ENCODE data around the gene RAB3GAP2.
"Not testable (repeated sequence)": the region's sequence is repeated elsewhere in the genome, so short reads cannot be mapped to it uniquely, and the experiment has no call there.

The RAB3GAP2 gene, protein sequence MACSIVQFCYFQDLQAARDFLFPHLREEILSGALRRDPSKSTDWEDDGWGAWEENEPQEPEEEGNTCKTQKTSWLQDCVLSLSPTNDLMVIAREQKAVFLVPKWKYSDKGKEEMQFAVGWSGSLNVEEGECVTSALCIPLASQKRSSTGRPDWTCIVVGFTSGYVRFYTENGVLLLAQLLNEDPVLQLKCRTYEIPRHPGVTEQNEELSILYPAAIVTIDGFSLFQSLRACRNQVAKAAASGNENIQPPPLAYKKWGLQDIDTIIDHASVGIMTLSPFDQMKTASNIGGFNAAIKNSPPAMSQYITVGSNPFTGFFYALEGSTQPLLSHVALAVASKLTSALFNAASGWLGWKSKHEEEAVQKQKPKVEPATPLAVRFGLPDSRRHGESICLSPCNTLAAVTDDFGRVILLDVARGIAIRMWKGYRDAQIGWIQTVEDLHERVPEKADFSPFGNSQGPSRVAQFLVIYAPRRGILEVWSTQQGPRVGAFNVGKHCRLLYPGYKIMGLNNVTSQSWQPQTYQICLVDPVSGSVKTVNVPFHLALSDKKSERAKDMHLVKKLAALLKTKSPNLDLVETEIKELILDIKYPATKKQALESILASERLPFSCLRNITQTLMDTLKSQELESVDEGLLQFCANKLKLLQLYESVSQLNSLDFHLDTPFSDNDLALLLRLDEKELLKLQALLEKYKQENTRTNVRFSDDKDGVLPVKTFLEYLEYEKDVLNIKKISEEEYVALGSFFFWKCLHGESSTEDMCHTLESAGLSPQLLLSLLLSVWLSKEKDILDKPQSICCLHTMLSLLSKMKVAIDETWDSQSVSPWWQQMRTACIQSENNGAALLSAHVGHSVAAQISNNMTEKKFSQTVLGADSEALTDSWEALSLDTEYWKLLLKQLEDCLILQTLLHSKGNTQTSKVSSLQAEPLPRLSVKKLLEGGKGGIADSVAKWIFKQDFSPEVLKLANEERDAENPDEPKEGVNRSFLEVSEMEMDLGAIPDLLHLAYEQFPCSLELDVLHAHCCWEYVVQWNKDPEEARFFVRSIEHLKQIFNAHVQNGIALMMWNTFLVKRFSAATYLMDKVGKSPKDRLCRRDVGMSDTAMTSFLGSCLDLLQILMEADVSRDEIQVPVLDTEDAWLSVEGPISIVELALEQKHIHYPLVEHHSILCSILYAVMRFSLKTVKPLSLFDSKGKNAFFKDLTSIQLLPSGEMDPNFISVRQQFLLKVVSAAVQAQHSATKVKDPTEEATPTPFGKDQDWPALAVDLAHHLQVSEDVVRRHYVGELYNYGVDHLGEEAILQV (N-terminal part only)

GRCh38 chr1:220272047-220272840 lies at the start of gene RAB3GAP2:
RAB3GAP2 (minus strand) TSS chr1:220272453; CDS start chr1:220272337, 116 bp downstream.
- peak; percentile 94 for DNase-seq

- no peak for DNase-seq
Observed at GRCh38 chr1:220321758-220322157, 49.5 kb upstream of the RAB3GAP2 start.

- no peak for DNase-seq
Observed at GRCh38 chr1:220320709-220321108, 48.5 kb upstream of the RAB3GAP2 start.

- DNase-seq = no peak
Observed at GRCh38 chr1:220318673-220319072, 46.4 kb upstream of the RAB3GAP2 start.

- no peak for DNase-seq
Observed at GRCh38 chr1:220317161-220317560, 44.9 kb upstream of the RAB3GAP2 start.

GRCh38 chr1:220316305-220316704 lies 44.1 kb upstream of the RAB3GAP2 start:
- no peak for DNase-seq

GRCh38 chr1:220315070-220315839 lies 43.0 kb upstream of the RAB3GAP2 start:
- no peak for DNase-seq

DNA sequence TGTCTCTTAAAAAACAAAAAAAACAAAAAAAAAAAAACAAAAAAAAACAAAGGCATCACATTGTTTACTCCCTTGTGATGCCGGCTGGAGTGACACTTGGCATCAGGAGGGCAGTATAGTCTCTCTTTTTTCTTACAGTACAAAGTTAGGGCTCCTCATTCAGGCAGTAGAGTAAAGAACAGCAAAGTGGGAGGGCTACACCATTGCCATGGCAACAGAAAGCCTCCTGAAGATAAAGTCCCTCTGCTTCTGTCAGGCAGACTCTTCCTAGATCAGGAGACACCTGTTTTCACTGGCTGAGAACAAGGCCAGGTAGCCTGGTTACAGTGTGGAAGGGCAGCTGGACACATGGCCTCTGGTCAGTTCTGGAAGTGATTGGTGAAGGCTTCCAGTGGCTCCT lies 41.3 kb upstream of the RAB3GAP2 start:
- no peak for DNase-seq

DNA sequence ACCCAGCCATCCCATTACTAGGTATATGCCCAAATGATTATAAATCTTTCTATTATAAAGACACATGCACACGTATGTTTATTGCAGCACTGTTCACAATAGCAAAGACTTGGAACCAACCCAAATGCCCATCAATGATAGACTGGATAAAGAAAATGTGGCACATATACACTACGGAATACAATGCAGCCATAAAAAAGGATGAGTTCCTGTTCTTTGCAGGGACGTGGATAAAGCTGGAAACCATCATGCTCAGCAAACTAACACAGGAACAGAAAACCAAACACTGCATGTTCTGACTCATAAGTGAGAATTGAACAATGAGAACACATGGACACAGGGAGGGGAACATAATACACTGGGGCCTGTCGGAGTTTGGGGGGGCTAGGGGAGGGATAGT lies 37.9 kb upstream of the RAB3GAP2 start:
- DNase-seq = not testable (repeated sequence)

GRCh38 chr1:220307607-220308006 lies 35.4 kb upstream of the RAB3GAP2 start:
- no peak for DNase-seq

DNA sequence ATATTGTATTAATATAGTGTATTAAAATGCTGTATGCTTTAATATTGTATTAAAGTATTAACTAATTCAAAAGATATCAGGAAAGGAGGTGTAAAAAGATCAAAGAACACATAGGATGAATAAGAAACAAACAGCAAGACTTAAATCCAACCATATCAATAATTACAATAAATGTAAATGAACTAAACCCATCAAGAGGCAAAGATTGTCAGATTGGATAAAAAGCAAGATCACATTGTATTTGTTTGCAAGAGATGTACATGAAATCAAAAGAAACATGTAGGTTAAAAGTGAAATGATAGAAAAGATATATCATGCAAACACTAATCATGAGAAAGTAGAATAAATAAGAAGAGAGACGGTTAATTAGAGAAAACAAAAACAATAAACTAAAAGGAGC lies 34.1 kb upstream of the RAB3GAP2 start:
- no peak for DNase-seq

DNA sequence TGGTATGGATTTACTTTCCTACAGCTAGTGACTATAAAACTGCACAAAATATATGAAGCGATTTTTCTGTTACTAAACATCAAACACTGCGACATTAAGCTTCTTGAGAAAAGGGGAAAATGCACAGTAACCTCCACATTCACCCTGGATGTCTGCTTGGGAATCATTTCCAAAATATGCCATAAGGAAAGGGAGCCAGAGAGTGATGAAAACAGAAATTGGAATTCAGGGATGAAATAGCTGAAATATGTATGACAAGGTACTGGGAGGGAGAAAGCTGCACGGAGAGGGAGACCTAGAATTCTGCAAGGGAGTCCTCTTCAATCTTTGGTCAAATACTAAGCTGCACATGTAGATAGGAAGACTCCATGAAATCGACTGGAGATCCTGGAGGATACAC lies 31.6 kb upstream of the RAB3GAP2 start:
- DNase-seq = no peak

DNA sequence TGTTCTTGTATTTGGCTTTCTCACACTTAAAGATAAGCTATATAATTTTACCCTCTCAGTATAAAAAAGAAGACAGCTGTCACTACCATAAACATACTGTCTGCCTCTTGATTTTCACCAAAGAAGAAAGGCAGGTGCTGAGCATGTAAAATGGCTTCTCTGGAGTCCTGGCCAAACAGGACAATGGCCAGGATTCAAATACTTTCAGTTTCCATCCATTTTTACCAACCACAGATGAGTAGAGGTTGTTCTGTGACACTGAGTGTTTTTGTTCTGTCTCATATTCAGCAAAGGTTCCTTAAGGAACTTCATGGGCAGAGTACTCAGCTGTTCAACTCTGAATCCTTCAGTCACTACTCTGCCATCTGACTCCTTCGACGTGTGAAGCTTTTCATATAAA lies 29.4 kb upstream of the RAB3GAP2 start:
- DNase-seq = no peak

- no peak for DNase-seq
Observed at GRCh38 chr1:220300442-220301121, 28.3 kb upstream of the RAB3GAP2 start.

- DNase-seq = no peak
Observed at GRCh38 chr1:220299337-220299736, 27.1 kb upstream of the RAB3GAP2 start.

- no peak for DNase-seq
Observed at GRCh38 chr1:220298470-220299205, 26.4 kb upstream of the RAB3GAP2 start.

DNA sequence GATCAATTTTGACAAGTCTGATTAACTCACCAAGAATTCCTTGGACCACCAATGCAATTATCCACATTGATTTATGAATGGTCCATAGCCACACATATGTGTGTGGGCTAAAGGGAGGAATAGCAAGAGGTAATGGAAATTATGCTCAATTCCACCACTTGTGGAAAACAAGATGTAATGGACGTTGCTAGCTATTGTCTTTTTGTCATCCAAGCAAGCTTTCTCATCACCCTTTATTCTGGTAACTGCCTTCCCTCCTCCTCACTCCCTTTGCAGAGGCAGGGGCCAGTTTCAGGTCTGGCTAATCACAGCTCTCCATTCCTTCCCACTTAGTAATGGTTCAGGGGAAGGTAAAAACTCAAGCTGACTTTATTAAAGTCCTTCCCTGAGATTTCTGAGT lies 24.7 kb upstream of the RAB3GAP2 start:
- DNase-seq = no peak

- no peak for DNase-seq
Observed at GRCh38 chr1:220294846-220295301, 22.6 kb upstream of the RAB3GAP2 start.

DNA sequence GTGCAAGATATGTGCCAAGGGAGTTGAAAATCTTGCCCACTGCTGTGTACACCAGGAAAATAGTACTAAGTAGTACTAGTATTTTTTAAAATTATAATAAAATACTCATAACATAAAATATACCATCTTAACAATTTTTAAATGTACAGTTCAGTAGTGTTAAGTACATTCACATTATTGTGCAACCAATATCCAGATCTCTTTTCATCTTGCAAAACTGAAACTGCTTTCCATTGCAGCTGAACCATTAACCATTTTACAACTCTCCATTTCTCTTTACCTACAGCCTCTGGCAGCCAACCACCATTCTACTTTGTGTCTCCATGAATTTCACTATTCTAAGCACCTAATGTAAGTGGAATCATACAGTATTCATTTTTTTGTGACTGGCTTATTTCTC lies 19.3 kb upstream of the RAB3GAP2 start:
- DNase-seq = no peak
